Measurements from ENCODE around the gene ZNF232.

Gene ZNF232

DNA sequence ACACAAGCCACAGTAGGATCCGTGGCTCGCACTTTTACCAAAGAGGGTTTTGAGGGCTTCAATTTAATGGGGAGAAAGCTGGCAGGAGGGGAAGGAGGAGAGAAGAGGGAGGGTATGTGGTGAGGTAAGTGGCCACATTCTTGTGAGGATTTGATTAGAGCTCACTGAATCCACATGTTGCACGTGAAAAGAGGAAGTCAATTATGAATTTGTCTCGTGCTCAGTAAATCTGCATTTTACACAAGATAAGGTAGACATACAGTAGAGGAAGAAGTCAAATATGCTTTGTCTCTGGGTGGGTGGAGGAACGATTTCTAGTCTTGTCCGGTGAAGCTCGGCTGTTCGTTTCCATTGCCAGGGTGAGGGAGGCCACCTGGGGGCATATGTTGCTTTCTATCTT is 862 bp downstream of the ZNF232 start:
- Histone ChIP-seq H2AFZ (ENCODE audit: low read length) (peak overlapping the region; percentile 97), H3K36me3 (ENCODE audit: insufficient read depth, low read length) (peaks cover 18% of the 10 kb centered on the region)
- no peak for TF ChIP-seq EZH2phosphoT487 (IDR thresholded peaks at IDR 0.05; ENCODE audit: borderline replicate concordance)
- TF ChIP-seq, protein P1, sequence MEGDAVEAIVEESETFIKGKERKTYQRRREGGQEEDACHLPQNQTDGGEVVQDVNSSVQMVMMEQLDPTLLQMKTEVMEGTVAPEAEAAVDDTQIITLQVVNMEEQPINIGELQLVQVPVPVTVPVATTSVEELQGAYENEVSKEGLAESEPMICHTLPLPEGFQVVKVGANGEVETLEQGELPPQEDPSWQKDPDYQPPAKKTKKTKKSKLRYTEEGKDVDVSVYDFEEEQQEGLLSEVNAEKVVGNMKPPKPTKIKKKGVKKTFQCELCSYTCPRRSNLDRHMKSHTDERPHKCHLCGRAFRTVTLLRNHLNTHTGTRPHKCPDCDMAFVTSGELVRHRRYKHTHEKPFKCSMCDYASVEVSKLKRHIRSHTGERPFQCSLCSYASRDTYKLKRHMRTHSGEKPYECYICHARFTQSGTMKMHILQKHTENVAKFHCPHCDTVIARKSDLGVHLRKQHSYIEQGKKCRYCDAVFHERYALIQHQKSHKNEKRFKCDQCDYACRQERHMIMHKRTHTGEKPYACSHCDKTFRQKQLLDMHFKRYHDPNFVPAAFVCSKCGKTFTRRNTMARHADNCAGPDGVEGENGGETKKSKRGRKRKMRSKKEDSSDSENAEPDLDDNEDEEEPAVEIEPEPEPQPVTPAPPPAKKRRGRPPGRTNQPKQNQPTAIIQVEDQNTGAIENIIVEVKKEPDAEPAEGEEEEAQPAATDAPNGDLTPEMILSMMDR (conservative IDR thresholded peaks at IDR 0.05; ENCODE audit: low read length): 0 out of 2 replicates have a peak, but pooled peaks have one; percentile 18

DNA sequence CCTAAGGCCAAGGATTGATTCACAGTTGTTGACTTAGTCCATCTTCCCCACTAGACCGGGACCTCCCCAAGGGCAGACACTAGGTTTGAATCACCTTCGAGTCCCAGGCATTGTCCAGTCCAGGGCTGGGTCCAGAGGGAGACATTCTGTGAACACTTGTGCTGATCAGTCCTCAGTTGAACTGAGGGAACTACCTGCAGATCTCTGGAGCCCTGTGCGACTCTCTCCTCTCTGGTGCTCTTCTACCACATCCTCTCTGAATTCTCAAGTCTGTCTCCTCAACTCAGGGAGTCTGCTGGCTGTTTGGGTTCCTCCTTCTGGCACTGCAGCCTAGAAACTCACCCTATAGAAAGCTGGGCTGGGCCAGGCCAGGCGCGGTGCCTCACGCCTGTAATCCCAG is 10.8 kb downstream of the ZNF232 start:
- Histone ChIP-seq H3K79me2 (ENCODE audit: insufficient read depth, low read length) (no peaks in the 10 kb centered on the region), H3K4me2 (ENCODE audit: low read depth, low read length, poor library complexity, severe bottlenecking) (no peak overlapping the region), H3K27me3 (ENCODE audit: insufficient read depth, low read length, poor library complexity, severe bottlenecking) (no peaks in the 10 kb centered on the region), H4K20me1 (ENCODE audit: insufficient read depth, low read length, poor library complexity, severe bottlenecking) (no peaks in the 10 kb centered on the region), H2AFZ (ENCODE audit: low read length) (no peak overlapping the region), H3K36me3 (ENCODE audit: insufficient read depth, low read length) (peaks cover 5% of the 10 kb centered on the region; the same call in 1 of the 2 replicates), H3K9me3 (ENCODE audit: insufficient read depth, low read depth, low read length) (no peaks in the 10 kb centered on the region; the same call in 1 of the 2 replicates), H3K4me1 (ENCODE audit: insufficient read depth, low read length, poor library complexity, severe bottlenecking) (no peaks in the 10 kb centered on the region), H3F3A (ENCODE audit: low read depth) (no peaks in the 10 kb centered on the region), H3K9ac (ENCODE audit: low read depth, low read length, poor library complexity, severe bottlenecking) (no peak overlapping the region), H3K4me3 (ENCODE audit: low read length, poor library complexity, severe bottlenecking) (no peak overlapping the region), H3K9me2 (replicated peaks; ENCODE audit: low read depth, low read length) (no peaks in the 10 kb centered on the region)
- TF ChIP-seq, protein P1 (conservative IDR thresholded peaks at IDR 0.05; ENCODE audit: low read length): no peak
- TF ChIP-seq EZH2phosphoT487 (IDR thresholded peaks at IDR 0.05; ENCODE audit: borderline replicate concordance): no peak

More for the DNA sequence above, 862 bp downstream of the ZNF232 start:
- Histone ChIP-seq H3K4me3 (ENCODE audit: low read length, poor library complexity, severe bottlenecking) (peak overlapping the region; percentile 85), H3K4me1 (ENCODE audit: insufficient read depth, low read length, poor library complexity, severe bottlenecking) (peaks cover 32% of the 10 kb centered on the region), H3K27me3 (ENCODE audit: insufficient read depth, low read length, poor library complexity, severe bottlenecking) (no peaks in the 10 kb centered on the region), H3K4me2 (ENCODE audit: low read depth, low read length, poor library complexity, severe bottlenecking) (peak overlapping the region; percentile 83), H3K9me3 (ENCODE audit: insufficient read depth, low read depth, low read length) (peaks cover 5% of the 10 kb centered on the region; the same call in 1 of the 2 replicates), H3K79me2 (ENCODE audit: insufficient read depth, low read length) (peaks cover 35% of the 10 kb centered on the region), H3F3A (ENCODE audit: low read depth) (peaks cover 5% of the 10 kb centered on the region; the same call in 1 of the 2 replicates), H3K9ac (ENCODE audit: low read depth, low read length, poor library complexity, severe bottlenecking) (peak overlapping the region; percentile 81), H4K20me1 (ENCODE audit: insufficient read depth, low read length, poor library complexity, severe bottlenecking) (peaks cover 19% of the 10 kb centered on the region), H3K9me2 (replicated peaks; ENCODE audit: low read depth, low read length) (no peaks in the 10 kb centered on the region)

DNA sequence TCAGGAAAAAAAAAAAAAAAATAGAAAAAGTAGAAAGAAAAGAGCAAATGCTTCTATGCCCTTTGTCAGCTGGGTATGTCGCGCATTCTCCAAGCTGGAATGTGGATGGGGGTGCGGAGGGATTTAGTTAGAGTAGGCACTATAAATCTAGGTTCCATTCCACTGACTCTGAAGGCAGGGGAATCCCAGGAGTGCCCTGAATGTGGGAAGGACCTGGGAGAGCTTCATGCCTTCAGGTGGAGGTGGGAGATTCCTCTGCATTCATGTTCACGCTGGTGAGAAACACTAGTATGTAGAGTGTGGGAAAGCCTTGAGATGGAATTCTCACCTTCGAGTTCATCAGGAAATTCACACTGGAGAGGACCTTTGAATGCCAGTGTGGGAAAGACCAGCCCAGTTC is 12.4 kb downstream of the ZNF232 start:
- Histone ChIP-seq H3F3A (ENCODE audit: low read depth) (no peaks in the 10 kb centered on the region), H3K36me3 (ENCODE audit: insufficient read depth, low read length) (no peaks in the 10 kb centered on the region), H3K4me1 (ENCODE audit: insufficient read depth, low read length, poor library complexity, severe bottlenecking) (no peaks in the 10 kb centered on the region), H2AFZ (ENCODE audit: low read length) (no peak overlapping the region), H3K27me3 (ENCODE audit: insufficient read depth, low read length, poor library complexity, severe bottlenecking) (no peaks in the 10 kb centered on the region), H3K9ac (ENCODE audit: low read depth, low read length, poor library complexity, severe bottlenecking) (no peak overlapping the region), H3K9me3 (ENCODE audit: insufficient read depth, low read depth, low read length) (peaks cover 7% of the 10 kb centered on the region; the same call in 1 of the 2 replicates), H3K4me3 (ENCODE audit: low read length, poor library complexity, severe bottlenecking) (no peak overlapping the region), H3K9me2 (replicated peaks; ENCODE audit: low read depth, low read length) (no peaks in the 10 kb centered on the region), H4K20me1 (ENCODE audit: insufficient read depth, low read length, poor library complexity, severe bottlenecking) (no peaks in the 10 kb centered on the region), H3K4me2 (ENCODE audit: low read depth, low read length, poor library complexity, severe bottlenecking) (no peak overlapping the region), H3K79me2 (ENCODE audit: insufficient read depth, low read length) (no peaks in the 10 kb centered on the region)
- TF ChIP-seq, protein P1 (conservative IDR thresholded peaks at IDR 0.05; ENCODE audit: low read length): no peak
- no peak for TF ChIP-seq EZH2phosphoT487 (IDR thresholded peaks at IDR 0.05; ENCODE audit: borderline replicate concordance)

All from Loucy (cell line).